GM12891 (cell line): Measurements from ENCODE around the gene BCL10.

Experiments used
- PAX5 ChIP-seq: IDR thresholded peaks from 2 replicates; pipeline ENCODE4 v1.6.1; 2011; ENCODE audit warnings: low read length, moderate library complexity, mild to moderate bottlenecking; ENCODE audit not compliant: insufficient read depth, severe bottlenecking
- POLR2A ChIP-seq: IDR thresholded peaks from 2 replicates; pipeline ENCODE4 v1.6.1; 2011; ENCODE audit warnings: low read depth, low read length, control low read depth
- POLR2AphosphoS5 ChIP-seq: IDR thresholded peaks from 2 replicates; pipeline ENCODE4 v1.6.1; 2011; ENCODE audit warnings: low read depth, low read length, control low read depth
- POU2F2 ChIP-seq: IDR thresholded peaks from 2 replicates; pipeline ENCODE4 v1.6.1; 2011; ENCODE audit warnings: low read depth, mild to moderate bottlenecking, control low read depth, low read length, moderate library complexity
- SPI1 ChIP-seq: IDR thresholded peaks from 2 replicates; pipeline ENCODE4 v1.6.1; 2011; ENCODE audit warnings: low read depth, low read length, control low read depth
- TAF1 ChIP-seq: IDR thresholded peaks from 2 replicates; pipeline ENCODE4 v1.6.1; 2011; ENCODE audit warnings: low read depth, low read length, control low read depth

GRCh38 chr1:85273397-85273796 lies 3.0 kb downstream of the BCL10 start:
- TF ChIP-seq POLR2A (no peak), TAF1 (no peak), POLR2AphosphoS5 (no peak), SPI1 (no peak), POU2F2 (no peak), PAX5 (no peak)
